OCI-LY7 (cell line): Measurements from ENCODE around the gene MON2.

Source experiments
- CTCF ChIP-seq: fragments of 200-600 bp; sonication (generic); conservative IDR thresholded peaks from 2 replicates; pipeline ENCODE4 v1.5.1; 2014; ENCODE audit warnings: mild to moderate bottlenecking, antibody characterized with exemption, low read length, moderate library complexity, mixed read lengths
- EZH2phosphoT487 ChIP-seq: fragments of 200-600 bp; sonication (generic); IDR thresholded peaks from 2 replicates; pipeline ENCODE4 v1.6.1; 2018; ENCODE audit warnings: low read depth, borderline replicate concordance, mild to moderate bottlenecking, mixed run types, antibody characterized with exemption, low read length, moderate library complexity, mixed read lengths

- TF ChIP-seq CTCF (no peak), EZH2phosphoT487 (no peak)
These were observed 174.4 kb downstream of the MON2 start for GRCh38 chr12:62640910-62641448.
